H1 (cell line): ENCODE measurements around the gene GPATCH2L. TPM values are rescaled to one million over a fixed set of nuclear protein-coding genes. Genes with fewer than 3 reads are reported as not detected.

ENCODE experiments used
- TBP ChIP-seq: IDR thresholded peaks from 2 replicates; pipeline ENCODE4 v1.6.1; 2011; ENCODE audit warnings: low read depth, low read length, improper control_type of control experiment
- polyA plus RNA-seq, 7 experiments: library from polyadenylated mRNA; depleted of rRNA in 3 of 7; stranded (reverse) in 5 of 7; unstranded in 2 of 7; fragments of >200 nt in 5 of 7; fragments of 200-250 nt in 2 of 7; gene quantifications; 1 replicate in 5 of 7; 2 replicates in 1 of 7; 4 replicates in 1 of 7; pipeline versions ENCODE4 v1.2.1 to v1.2.3, GENCODE V29; 2011 to 2013; ENCODE audit warnings: missing spikeins in 2 of 7, mixed read lengths in 2 of 7
- total RNA-seq: library from RNA; stranded (reverse); fragmentation: NEBNext Ultra II Directional; extraction: Animal tissue kit (Norgen Biotek cat#: 25700); gene quantifications from 2 replicates; pipeline ENCODE4 v1.2.1, GENCODE V29; 2021
- TF ChIP-seq, protein P1 (sequence below): fragments of 300-600 bp; sonication (generic); IDR thresholded peaks from 2 replicates; pipeline ENCODE4 v1.7.1; 2012; ENCODE audit warnings: low read length, moderate library complexity, mild to moderate bottlenecking, inconsistent platforms; ENCODE audit not compliant: insufficient replicate concordance

Gene GPATCH2L
- total and polyA plus RNA-seq, 2 of the 8 experiments (the other 6 are each of a cell fraction or from before 2014, with no cell fraction given): 26.0 to 54.9 TPM

DNA sequence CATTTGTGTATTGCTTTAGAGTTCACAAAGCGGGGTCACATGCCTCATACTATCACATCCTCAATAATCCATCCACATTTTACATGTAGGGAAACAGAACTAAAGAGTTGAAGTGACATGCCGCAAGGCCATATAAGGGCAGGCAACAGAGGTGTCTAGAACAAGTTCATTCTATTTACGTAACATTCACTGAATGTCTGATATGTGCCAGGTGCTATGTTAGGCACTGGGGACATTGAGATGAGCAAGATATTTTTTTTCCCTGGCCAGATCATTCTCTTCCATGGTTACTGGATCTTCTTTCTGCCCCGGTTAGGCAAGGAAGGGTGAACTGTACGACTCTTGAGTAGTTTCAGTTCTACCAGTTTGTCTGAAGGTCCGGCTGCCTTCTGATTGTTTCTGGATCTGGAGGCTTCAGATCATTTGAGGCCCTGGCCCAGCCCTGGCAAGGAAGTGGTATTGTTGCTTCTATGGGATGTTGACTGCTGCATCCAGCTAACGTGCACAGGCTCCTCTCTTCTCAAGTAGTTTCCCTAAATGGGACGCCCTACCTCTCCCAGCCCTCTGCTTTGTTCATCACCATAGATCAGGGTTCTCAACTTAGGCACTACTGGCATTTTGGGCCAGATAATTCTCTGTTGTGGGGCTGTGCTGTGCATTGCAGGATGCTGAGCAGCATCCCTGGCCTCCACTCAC is 12.1 kb downstream of the GPATCH2L start (continued):
- TF ChIP-seq, protein P1, sequence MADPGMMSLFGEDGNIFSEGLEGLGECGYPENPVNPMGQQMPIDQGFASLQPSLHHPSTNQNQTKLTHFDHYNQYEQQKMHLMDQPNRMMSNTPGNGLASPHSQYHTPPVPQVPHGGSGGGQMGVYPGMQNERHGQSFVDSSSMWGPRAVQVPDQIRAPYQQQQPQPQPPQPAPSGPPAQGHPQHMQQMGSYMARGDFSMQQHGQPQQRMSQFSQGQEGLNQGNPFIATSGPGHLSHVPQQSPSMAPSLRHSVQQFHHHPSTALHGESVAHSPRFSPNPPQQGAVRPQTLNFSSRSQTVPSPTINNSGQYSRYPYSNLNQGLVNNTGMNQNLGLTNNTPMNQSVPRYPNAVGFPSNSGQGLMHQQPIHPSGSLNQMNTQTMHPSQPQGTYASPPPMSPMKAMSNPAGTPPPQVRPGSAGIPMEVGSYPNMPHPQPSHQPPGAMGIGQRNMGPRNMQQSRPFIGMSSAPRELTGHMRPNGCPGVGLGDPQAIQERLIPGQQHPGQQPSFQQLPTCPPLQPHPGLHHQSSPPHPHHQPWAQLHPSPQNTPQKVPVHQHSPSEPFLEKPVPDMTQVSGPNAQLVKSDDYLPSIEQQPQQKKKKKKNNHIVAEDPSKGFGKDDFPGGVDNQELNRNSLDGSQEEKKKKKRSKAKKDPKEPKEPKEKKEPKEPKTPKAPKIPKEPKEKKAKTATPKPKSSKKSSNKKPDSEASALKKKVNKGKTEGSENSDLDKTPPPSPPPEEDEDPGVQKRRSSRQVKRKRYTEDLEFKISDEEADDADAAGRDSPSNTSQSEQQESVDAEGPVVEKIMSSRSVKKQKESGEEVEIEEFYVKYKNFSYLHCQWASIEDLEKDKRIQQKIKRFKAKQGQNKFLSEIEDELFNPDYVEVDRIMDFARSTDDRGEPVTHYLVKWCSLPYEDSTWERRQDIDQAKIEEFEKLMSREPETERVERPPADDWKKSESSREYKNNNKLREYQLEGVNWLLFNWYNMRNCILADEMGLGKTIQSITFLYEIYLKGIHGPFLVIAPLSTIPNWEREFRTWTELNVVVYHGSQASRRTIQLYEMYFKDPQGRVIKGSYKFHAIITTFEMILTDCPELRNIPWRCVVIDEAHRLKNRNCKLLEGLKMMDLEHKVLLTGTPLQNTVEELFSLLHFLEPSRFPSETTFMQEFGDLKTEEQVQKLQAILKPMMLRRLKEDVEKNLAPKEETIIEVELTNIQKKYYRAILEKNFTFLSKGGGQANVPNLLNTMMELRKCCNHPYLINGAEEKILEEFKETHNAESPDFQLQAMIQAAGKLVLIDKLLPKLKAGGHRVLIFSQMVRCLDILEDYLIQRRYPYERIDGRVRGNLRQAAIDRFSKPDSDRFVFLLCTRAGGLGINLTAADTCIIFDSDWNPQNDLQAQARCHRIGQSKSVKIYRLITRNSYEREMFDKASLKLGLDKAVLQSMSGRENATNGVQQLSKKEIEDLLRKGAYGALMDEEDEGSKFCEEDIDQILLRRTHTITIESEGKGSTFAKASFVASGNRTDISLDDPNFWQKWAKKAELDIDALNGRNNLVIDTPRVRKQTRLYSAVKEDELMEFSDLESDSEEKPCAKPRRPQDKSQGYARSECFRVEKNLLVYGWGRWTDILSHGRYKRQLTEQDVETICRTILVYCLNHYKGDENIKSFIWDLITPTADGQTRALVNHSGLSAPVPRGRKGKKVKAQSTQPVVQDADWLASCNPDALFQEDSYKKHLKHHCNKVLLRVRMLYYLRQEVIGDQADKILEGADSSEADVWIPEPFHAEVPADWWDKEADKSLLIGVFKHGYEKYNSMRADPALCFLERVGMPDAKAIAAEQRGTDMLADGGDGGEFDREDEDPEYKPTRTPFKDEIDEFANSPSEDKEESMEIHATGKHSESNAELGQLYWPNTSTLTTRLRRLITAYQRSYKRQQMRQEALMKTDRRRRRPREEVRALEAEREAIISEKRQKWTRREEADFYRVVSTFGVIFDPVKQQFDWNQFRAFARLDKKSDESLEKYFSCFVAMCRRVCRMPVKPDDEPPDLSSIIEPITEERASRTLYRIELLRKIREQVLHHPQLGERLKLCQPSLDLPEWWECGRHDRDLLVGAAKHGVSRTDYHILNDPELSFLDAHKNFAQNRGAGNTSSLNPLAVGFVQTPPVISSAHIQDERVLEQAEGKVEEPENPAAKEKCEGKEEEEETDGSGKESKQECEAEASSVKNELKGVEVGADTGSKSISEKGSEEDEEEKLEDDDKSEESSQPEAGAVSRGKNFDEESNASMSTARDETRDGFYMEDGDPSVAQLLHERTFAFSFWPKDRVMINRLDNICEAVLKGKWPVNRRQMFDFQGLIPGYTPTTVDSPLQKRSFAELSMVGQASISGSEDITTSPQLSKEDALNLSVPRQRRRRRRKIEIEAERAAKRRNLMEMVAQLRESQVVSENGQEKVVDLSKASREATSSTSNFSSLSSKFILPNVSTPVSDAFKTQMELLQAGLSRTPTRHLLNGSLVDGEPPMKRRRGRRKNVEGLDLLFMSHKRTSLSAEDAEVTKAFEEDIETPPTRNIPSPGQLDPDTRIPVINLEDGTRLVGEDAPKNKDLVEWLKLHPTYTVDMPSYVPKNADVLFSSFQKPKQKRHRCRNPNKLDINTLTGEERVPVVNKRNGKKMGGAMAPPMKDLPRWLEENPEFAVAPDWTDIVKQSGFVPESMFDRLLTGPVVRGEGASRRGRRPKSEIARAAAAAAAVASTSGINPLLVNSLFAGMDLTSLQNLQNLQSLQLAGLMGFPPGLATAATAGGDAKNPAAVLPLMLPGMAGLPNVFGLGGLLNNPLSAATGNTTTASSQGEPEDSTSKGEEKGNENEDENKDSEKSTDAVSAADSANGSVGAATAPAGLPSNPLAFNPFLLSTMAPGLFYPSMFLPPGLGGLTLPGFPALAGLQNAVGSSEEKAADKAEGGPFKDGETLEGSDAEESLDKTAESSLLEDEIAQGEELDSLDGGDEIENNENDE: no peak
- no peak for TF ChIP-seq TBP
